PC-3 (cell line): ENCODE data around the gene EP400. TPM values are rescaled to one million over a fixed set of nuclear protein-coding genes. Genes with fewer than 3 reads are reported as not detected.

Experiments used
- ATAC-seq: fragments of 200-7000 bp; cut with Tn5 transposase; 2 replicates; pipeline ENCODE4 v1.9.1; 2020; ENCODE audit warnings: mild to moderate bottlenecking, moderate library complexity
- BruUV-seq: library from RNA; stranded (reverse); fragments of 400-500 nt; replicated peaks from 2 replicates; lab custom pipeline; 2021; lab: Mats Ljungman, UMichigan
- CTCF ChIA-PET: fragments of 300-600 bp; sonication (Branson Sonifier 250); formaldehyde crosslinking; loops from one replicate; lab custom pipeline; 2022; ENCODE audit warnings: antibody characterized with exemption; lab: Charles Lee
- POLR2A ChIA-PET: fragments of 300-600 bp; sonication (Branson Sonifier 250); formaldehyde crosslinking; loops from one replicate; lab custom pipeline; 2022; ENCODE audit warnings: antibody characterized with exemption; ENCODE audit not compliant: unreplicated experiment; lab: Charles Lee
- DNase-seq: peaks from one replicate; pipeline ENCODE4 v3.0.0-alpha.2; 2015
- H2AFZ ChIP-seq: fragments of 300-600 bp; sonication (generic); 2 replicates; pipeline ENCODE4 v1.6.0; 2016; ENCODE audit warnings: antibody characterized with exemption, low read length
- H3F3A ChIP-seq: fragments of 300-600 bp; sonication (generic); one replicate; pipeline ENCODE4 v1.6.0; 2017; ENCODE audit warnings: antibody characterized with exemption, low read length, control low read depth, mild to moderate bottlenecking; ENCODE audit not compliant: unreplicated experiment
- H3K27ac ChIP-seq: fragments of 300-600 bp; sonication (generic); 2 replicates; pipeline ENCODE4 v1.5.1; 2016; ENCODE audit warnings: mild to moderate bottlenecking, low read length
- H3K27me3 ChIP-seq: fragments of 300-600 bp; sonication (generic); 2 replicates; pipeline ENCODE4 v1.6.1; 2016; ENCODE audit warnings: low read length, mixed read lengths
- H3K36me3 ChIP-seq: fragments of 300-600 bp; sonication (generic); 2 replicates; pipeline ENCODE4 v1.6.1; 2016; ENCODE audit warnings: low read depth, mixed run types, low read length, mixed read lengths
- H3K4me1 ChIP-seq: fragments of 300-600 bp; sonication (generic); 2 replicates; pipeline ENCODE4 v1.5.1; 2016; ENCODE audit warnings: low read length; ENCODE audit not compliant: insufficient read depth
- H3K4me2 ChIP-seq: fragments of 300-600 bp; sonication (generic); 2 replicates; pipeline ENCODE4 v1.6.0; 2016; ENCODE audit warnings: low read length
- H3K4me3 ChIP-seq: fragments of 300-600 bp; sonication (generic); 2 replicates; pipeline ENCODE4 v1.5.1; 2016; ENCODE audit warnings: mild to moderate bottlenecking, low read length, mixed read lengths
- H3K79me2 ChIP-seq: fragments of 300-600 bp; sonication (generic); 2 replicates; pipeline ENCODE4 v1.6.1; 2017; ENCODE audit warnings: low read length, mixed read lengths
- H3K9ac ChIP-seq: fragments of 300-600 bp; sonication (generic); 2 replicates; pipeline ENCODE4 v1.6.0; 2016; ENCODE audit warnings: mild to moderate bottlenecking, low read length
- H3K9me2 ChIP-seq: fragments of 300-600 bp; sonication (generic); replicated peaks from 2 replicates; pipeline ENCODE4 v1.6.1; 2016; ENCODE audit warnings: mixed run types, low read length, mixed read lengths
- H3K9me3 ChIP-seq: fragments of 300-600 bp; sonication (generic); 2 replicates; pipeline ENCODE4 v1.6.1; 2016; ENCODE audit warnings: low read length, mixed read lengths
- H4K20me1 ChIP-seq: fragments of 300-600 bp; sonication (generic); 2 replicates; pipeline ENCODE4 v1.6.1; 2016; ENCODE audit warnings: low read length, mixed read lengths
- EZH2 ChIP-seq: fragments of 300-600 bp; sonication (generic); IDR thresholded peaks from one replicate; pipeline ENCODE4 v1.6.1; 2017; ENCODE audit warnings: antibody characterized with exemption, mild to moderate bottlenecking, low read length; ENCODE audit not compliant: unreplicated experiment
- EZH2phosphoT487 ChIP-seq: fragments of 300-600 bp; sonication (generic); IDR thresholded peaks from 2 replicates; pipeline ENCODE4 v1.6.1; 2018; ENCODE audit warnings: mild to moderate bottlenecking, antibody characterized with exemption, low read length, borderline replicate concordance
- intact Hi-C: fragments of 100-400 bp; cut with micrococcal nuclease; formaldehyde crosslinking; loops from 2 replicates; pipeline ENCODE4 v1.9.0; 2023
- total RNA-seq: library from RNA; depleted of rRNA; stranded (reverse); fragments of >200 nt; gene quantifications from 2 replicates; pipeline ENCODE4 v1.2.3, GENCODE V29; 2014
- TF ChIP-seq, protein P1 (sequence below): fragments of 300-600 bp; sonication (generic); conservative IDR thresholded peaks from 2 replicates; pipeline ENCODE4 v1.5.1; 2017; ENCODE audit warnings: antibody characterized with exemption, low read depth, mild to moderate bottlenecking, low read length

EP400 gene
- total RNA-seq, 1 experiment from 2014 or later, result 20.2 TPM

DNA sequence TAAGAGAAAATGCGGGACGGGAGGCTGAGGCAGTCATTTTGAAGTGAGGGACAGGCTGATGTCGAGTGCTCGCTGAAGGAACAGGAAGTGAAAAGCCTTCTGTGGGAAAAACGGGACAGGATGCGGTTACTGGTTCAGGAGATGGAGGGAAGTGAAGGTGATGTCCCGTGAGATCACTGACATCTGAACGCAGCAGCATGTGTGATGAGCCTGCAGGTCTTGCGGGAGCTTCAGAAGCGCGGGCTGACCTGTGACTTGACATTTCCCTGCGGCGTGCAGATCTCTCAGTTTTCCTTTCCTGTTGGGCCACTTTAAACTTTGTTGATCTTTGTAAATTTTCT lies 116.6 kb downstream of the EP400 start:
- Histone ChIP-seq H3K4me3 (no peak overlapping the region), H3F3A (no peaks in the 10 kb centered on the region), H3K4me2 (no peak overlapping the region), H3K27me3 (no peaks in the 10 kb centered on the region), H4K20me1 (no peaks in the 10 kb centered on the region), H3K36me3 (peaks cover 54% of the 10 kb centered on the region; the same call in 1 of the 2 replicates), H3K9ac (no peak overlapping the region), H3K79me2 (no peaks in the 10 kb centered on the region), H3K27ac (no peak overlapping the region), H3K9me3 (no peaks in the 10 kb centered on the region), H2AFZ (no peak overlapping the region), H3K9me2 (no peaks in the 10 kb centered on the region), H3K4me1 (no peaks in the 10 kb centered on the region)
- ATAC-seq, result no peak
- TF ChIP-seq EZH2phosphoT487, result no peak
- TF ChIP-seq, protein P1, sequence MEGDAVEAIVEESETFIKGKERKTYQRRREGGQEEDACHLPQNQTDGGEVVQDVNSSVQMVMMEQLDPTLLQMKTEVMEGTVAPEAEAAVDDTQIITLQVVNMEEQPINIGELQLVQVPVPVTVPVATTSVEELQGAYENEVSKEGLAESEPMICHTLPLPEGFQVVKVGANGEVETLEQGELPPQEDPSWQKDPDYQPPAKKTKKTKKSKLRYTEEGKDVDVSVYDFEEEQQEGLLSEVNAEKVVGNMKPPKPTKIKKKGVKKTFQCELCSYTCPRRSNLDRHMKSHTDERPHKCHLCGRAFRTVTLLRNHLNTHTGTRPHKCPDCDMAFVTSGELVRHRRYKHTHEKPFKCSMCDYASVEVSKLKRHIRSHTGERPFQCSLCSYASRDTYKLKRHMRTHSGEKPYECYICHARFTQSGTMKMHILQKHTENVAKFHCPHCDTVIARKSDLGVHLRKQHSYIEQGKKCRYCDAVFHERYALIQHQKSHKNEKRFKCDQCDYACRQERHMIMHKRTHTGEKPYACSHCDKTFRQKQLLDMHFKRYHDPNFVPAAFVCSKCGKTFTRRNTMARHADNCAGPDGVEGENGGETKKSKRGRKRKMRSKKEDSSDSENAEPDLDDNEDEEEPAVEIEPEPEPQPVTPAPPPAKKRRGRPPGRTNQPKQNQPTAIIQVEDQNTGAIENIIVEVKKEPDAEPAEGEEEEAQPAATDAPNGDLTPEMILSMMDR, result no peak
- TF ChIP-seq EZH2, result no peak
- ChIA-PET POLR2A (no interaction called here), CTCF (no interaction called here)
- no TSS peak for BruUV-seq
- intact Hi-C loops, result no loop called here
- DNase-seq, result no peak

GRCh38 chr12:132066749-132067148 lies 117.0 kb downstream of the EP400 start:
- Histone ChIP-seq H3K4me3 (no peak overlapping the region), H3K4me2 (no peak overlapping the region), H3K79me2 (no peaks in the 10 kb centered on the region), H3K27me3 (no peaks in the 10 kb centered on the region), H2AFZ (no peak overlapping the region), H3K9ac (no peak overlapping the region), H4K20me1 (no peaks in the 10 kb centered on the region), H3K9me2 (no peaks in the 10 kb centered on the region), H3K36me3 (peaks cover 57% of the 10 kb centered on the region; the same call in 1 of the 2 replicates), H3K9me3 (no peaks in the 10 kb centered on the region), H3K27ac (no peak overlapping the region), H3F3A (no peaks in the 10 kb centered on the region), H3K4me1 (no peaks in the 10 kb centered on the region)
- TF ChIP-seq EZH2 (no peak), EZH2phosphoT487 (no peak)
- TF ChIP-seq, protein P1, result no peak
- CTCF ChIA-PET, result no interaction called here
- BruUV-seq, result no TSS peak
- intact Hi-C loops, result no loop called here
- DNase-seq (no peak), ATAC-seq (no peak)
- POLR2A ChIA-PET, result no interaction called here

DNA sequence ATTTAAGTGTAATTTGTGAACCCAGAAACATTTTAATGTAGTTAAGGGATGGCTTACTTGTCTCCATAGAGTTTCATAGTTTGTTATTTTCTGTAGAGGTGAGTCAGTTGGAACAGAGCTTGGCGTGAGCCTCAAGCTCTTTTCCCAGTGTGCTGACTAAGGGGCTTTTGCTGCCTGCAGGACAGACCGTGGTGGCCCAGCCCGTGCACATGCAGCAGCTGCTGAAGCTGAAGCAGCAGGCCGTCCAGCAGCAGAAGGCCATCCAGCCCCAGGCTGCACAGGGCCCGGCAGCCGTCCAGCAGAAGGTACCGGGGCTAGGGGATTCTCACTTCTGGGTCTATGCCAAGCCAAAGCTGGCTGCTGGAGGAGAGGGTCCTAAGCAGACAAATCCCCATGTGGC lies 117.4 kb downstream of the EP400 start:
- Histone ChIP-seq H3K4me1 (no peaks in the 10 kb centered on the region), H3K79me2 (no peaks in the 10 kb centered on the region), H3F3A (no peaks in the 10 kb centered on the region), H3K27ac (no peak overlapping the region), H3K9me2 (no peaks in the 10 kb centered on the region), H3K36me3 (peaks cover 58% of the 10 kb centered on the region; the same call in 1 of the 2 replicates), H2AFZ (no peak overlapping the region), H3K9ac (no peak overlapping the region), H3K4me3 (no peak overlapping the region), H3K9me3 (no peaks in the 10 kb centered on the region), H4K20me1 (no peaks in the 10 kb centered on the region), H3K4me2 (no peak overlapping the region), H3K27me3 (no peaks in the 10 kb centered on the region)
- ChIA-PET POLR2A (no interaction called here), CTCF (no interaction called here)
- TF ChIP-seq EZH2, result no peak
- no peak for ATAC-seq
- BruUV-seq, result no TSS peak
- no peak for DNase-seq
- intact Hi-C loops, result no loop called here
